Activated effector memory CD4-positive, alpha-beta T cell treated with anti-CD3 and anti-CD28 coated beads, Interleukin-2, amount 50 U/mL, for 16 hours (primary cell): ENCODE results near the gene DCP2.

Source experiments
- DNase-seq: peaks from one replicate; pipeline ENCODE4 v3.0.0-alpha.2; 2020

DCP2 gene

GRCh38 chr5:112967520-112968083 is 9.0 kb upstream of the DCP2 start:
- no peak for DNase-seq

- DNase-seq, result no peak
These were observed 8.0 kb upstream of the DCP2 start for GRCh38 chr5:112968411-112969106.

- no peak for DNase-seq
These were observed 5.3 kb upstream of the DCP2 start for GRCh38 chr5:112971276-112971675.

- DNase-seq, result no peak
These were observed 3.6 kb upstream of the DCP2 start for GRCh38 chr5:112973036-112973435.

GRCh38 chr5:112973904-112974303 is 2.7 kb upstream of the DCP2 start:
- no peak for DNase-seq

- no peak for DNase-seq
These were observed 1.7 kb upstream of the DCP2 start for GRCh38 chr5:112974901-112975300.

- no peak for DNase-seq
These were observed 722 bp upstream of the DCP2 start for GRCh38 chr5:112975721-112976431.

- no peak for DNase-seq
These were observed 853 bp downstream of the DCP2 start for GRCh38 chr5:112977440-112977861.

- no peak for DNase-seq
These were observed 2.2 kb downstream of the DCP2 start for GRCh38 chr5:112978836-112979235.

GRCh38 chr5:112979723-112980122 is 3.1 kb downstream of the DCP2 start:
- DNase-seq, result no peak

GRCh38 chr5:112983363-112983762 is 6.8 kb downstream of the DCP2 start:
- no peak for DNase-seq

- no peak for DNase-seq
These were observed 9.6 kb downstream of the DCP2 start for GRCh38 chr5:112986224-112986623.

GRCh38 chr5:112995764-112996618 is 19.4 kb downstream of the DCP2 start:
- peak; percentile 91 for DNase-seq

- DNase-seq, result no peak
These were observed 20.3 kb downstream of the DCP2 start for GRCh38 chr5:112996830-112997374.

GRCh38 chr5:112998296-112998695 is 21.7 kb downstream of the DCP2 start:
- no peak for DNase-seq

GRCh38 chr5:113000466-113000865 is 23.9 kb downstream of the DCP2 start:
- DNase-seq, result no peak

- DNase-seq, result no peak
These were observed 25.8 kb downstream of the DCP2 start for GRCh38 chr5:113002423-113002822.

GRCh38 chr5:113003763-113004162 is 27.2 kb downstream of the DCP2 start:
- DNase-seq, result no peak

GRCh38 chr5:113005454-113005853 is 28.9 kb downstream of the DCP2 start:
- DNase-seq, result no peak

GRCh38 chr5:113017881-113018635 is 41.5 kb downstream of the DCP2 start:
- DNase-seq, result no peak

GRCh38 chr5:113020461-113021273 is 44.1 kb downstream of the DCP2 start:
- DNase-seq, result no peak
